GM04504 (cell line): ENCODE measurements around the gene PDZD2.

Experiments
- DNase-seq: peaks from one replicate; pipeline ENCODE4 v3.0.0-alpha.2; 2012; ENCODE audit warnings: low read depth

PDZD2 gene

DNA sequence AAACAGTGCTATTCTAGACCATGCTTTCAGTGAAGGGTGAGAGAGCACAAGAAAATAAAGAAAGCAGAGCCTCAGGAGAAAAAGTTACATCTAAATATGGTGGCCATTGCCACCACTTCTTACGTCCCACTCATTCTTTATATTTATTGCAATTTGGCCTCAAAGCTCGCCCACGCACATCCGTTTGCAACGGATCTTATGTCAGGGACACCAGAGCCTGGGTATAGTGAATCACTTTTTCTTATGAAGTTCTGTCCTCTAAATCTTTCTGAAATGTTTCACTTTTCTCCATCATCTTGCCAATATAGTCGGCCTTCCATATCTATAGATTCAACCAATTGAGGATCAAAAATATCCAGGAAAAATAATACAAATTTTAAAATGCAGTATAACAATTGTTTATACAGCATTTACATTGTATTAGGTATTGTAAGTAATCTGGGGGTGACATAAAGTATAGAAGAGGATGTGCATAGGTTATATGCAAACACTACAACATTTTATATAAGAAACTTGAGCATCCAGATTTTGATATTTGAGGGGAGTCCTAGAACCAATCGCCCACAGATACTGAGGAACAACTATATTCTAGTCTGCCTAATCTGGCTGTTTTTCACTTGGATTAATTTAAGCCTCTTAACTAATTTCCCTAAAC, 500.0 kb downstream of the PDZD2 start:
- no peak for DNase-seq

GRCh38 chr5:32143617-32144377, 504.9 kb downstream of the PDZD2 start:
- no peak for DNase-seq

DNA sequence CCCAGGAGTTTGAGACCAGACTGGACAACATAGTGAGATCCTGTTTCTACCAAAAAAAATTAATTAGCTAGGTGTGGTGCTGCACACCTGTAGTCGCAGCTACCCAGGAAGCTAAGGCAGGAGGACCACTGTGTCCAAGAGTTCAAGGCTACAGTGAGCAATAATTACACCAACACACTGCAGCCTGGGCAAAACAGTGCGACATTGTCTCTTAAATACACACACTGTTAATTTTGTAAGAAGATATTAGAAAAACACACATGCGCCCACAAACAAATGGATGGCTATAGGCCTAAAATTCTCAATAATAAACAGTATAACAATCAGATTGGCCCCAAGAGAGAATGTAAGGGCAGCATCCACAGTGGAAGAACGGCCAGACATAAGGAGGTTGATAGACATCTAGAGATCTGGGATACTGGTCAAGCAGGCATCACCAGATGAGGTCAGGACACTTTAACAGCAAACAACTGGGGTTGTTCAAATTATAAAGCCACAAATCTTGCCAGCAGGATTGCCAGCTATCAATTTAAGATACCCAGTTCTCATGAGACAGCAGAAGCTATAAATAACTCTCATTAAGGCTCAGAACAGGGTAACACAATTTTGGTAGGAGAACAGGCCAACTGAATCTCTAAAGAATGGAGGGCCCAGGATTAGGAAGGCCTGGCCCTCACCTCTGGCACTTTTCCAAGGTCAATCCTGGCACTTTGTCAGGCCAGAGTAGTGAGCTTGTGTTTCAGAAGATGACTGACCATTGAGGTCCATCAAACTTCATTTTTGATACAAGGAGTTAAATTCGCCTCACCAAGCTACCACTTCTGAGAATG, 505.7 kb downstream of the PDZD2 start:
- no peak for DNase-seq

DNA sequence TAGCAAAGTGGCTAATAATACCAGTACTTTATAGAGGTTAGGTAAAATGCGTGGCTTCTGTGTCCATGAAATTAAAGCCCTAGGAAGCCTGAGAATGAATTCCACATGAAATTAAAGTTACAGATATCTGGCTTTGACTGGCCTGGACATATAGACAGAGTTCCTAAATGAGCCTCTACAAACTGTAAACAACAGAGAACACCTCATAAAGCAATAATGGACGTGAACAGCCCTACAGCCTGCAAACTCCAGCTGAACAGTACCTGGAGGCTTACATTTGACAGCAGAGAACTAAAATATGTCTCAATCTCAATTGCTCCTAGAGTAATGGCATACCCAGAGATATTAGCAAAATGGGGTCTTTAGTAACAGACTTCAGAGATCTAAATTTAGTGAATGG, 506.4 kb downstream of the PDZD2 start:
- DNase-seq: no peak

DNA sequence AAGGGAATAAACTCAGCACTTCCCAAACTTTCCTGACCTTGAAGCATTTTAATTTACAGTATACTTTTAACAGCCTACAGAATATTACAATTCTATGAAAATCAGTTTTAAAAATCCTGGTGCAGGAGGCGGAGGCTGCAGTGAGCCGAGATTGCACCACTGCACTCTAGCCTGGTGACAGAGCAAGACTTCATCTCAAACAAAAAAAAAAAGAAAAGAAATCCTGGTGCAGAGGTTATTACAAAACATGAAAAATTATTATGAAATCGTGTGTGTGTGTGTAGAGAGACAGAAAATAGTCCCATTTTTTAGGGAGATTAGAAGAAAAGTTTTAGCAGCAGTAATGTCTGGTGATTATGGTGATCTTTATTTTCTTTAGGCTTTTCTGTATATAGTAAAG, 508.3 kb downstream of the PDZD2 start:
- no peak for DNase-seq

DNA sequence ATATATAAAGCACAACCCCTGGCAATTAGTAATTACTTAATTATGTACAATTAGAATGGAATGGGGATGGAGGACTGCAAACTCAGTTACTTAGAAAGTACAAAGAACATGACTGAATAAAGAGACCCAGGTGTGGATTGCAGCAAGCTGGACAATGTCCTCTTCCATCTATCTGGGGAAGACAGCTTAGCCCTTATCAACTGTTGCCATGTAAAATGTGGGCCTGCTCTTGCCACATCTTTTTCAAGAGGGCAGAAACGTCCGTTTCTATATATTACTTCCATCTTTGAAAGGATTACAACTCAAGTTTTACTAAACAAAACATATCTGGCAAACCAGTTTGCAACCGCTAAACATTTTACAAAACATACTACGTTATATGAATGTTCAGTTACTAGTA, 509.0 kb downstream of the PDZD2 start:
- DNase-seq: no peak

DNA sequence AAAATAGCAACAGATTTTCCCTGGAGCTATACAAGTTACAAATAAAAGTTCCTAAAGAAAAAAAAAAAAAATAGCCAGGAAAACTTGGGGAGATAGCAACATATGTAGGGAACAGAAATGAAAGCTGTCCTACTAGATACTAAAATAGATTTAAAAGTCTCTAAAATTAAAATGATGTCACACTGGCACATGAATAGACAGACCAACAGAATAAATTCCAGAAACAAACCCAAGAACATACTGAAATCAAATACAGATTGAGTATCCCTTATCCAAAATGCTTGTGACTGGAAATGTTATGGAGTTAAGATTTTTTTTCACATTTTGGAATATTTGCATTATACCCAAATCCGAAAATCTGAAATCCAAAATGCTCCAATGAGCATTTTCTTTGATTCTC, 511.4 kb downstream of the PDZD2 start:
- DNase-seq: no peak

GRCh38 chr5:32151198-32151597, 512.3 kb downstream of the PDZD2 start:
- no peak for DNase-seq

DNA sequence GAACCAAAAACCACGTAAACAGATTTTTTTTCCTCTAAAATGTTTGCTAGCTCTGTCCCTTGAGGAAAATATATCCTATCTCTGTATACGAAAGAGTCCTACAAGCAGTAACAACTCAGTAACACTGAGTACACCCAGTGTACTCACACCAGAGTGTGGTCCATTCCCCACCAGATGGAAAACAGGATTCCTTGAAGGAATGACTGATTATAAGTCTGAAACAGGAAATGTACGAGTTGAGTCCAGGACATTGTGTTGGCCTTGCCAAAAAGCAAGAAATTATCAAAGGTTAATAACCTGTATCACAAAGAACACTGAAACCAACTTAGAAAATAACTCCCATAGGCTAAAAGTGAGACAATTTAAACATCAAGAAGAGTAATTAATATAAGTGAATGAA, 514.8 kb downstream of the PDZD2 start:
- no peak for DNase-seq

GRCh38 chr5:32155211-32155610, 516.3 kb downstream of the PDZD2 start:
- DNase-seq: no peak

DNA sequence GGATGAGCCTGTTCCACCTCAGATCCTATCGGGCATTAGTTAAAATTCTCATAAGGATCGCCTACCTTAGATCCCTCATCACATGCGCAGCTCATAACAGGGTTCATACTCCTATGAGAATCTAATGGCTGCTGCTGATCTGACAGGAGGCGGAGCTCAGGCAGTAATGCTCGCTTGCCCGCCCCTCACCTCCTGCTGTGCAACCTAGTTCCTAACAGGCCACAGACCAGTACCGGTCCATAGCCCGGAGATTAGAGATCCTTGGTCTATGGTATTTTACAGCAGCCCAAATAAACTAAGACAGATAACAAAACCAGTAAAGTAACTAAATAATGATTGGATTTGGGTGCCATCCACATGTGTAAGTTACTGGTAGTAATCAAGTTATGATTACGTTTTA, 517.7 kb downstream of the PDZD2 start:
- no peak for DNase-seq

DNA sequence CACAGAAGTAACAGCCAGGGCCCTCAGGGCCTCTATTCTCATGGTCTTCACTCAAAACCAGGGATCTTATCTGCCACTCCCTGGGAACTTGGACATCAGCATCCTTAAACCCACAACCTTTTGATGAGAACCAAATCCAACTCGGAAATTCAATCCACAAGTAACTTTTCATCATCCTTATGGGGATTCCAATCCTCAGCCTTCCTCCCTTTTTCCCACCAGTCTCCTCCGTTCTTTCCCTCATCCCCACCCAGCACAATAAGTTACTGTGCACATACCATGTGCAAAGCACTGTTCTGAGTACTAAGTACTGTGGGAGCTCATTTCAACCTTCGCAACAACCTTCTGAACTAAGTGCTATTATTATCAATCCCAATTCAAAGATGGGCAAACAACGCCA, 518.1 kb downstream of the PDZD2 start:
- no peak for DNase-seq

DNA sequence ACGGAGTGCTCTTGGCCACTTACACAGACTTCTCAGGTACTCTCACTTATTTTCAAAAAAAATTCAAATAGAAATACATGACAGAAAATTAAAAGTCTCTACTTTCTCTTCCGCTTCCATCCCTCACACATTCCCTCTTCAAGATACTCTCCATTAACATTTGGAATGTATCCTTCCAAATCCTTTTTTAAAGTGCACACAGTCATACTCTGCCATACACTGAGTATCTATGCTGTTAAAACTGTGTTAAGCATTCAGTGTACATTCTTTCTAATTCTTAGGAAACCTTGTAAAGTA, 519.7 kb downstream of the PDZD2 start:
- no peak for DNase-seq

DNA sequence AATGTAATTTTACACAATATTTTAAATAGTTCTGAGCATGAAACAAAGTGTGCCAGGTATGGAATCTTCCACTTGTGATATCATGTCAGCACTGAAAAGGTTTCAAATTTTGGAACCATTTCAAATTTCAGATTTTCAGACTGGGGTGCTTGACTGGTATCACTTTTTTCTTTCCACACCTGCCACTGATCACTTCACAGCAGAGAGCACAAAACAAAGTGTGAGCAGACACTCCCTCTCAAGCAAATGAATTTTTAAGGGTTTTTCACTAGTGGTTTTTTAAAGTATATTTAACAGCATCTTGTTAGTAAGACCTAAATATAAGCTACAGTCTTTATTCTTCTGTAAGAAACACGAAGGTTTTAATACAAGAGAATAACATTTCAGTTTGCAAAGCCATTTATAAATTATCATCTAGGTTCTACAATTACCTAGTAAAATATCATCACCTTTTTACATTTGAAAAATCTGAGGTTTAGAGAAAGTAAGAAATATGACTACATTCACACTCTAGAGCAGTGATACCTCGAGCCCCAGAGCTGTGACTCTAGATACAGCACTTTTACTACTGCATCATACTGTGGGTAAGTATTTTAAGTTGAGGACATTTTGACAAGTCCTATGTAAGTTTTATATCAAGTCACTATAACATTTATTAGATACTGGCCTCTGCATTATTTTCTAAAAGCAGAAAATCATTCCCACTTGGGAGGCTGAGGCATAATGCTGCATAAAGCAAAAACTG, 520.6 kb downstream of the PDZD2 start:
- DNase-seq: no peak

DNA sequence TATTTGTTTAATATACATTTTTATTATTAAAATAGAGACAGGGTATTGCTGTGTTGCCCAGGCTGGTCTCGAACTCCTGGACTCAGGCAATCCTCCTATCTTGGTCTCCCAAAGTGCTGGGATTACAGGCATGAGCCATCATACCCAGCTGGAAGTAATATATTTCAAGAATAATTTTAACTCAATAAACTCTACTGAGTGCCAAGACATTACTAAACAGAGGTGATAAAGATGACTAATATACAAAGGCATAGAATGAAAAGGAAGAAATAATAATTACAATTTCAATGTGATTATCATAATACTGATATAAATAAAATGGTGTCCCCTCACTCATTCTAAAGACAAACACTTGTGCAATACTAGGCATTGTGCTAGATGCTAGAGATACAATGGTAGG, 521.3 kb downstream of the PDZD2 start:
- DNase-seq: no peak
